GM12865 (cell line): ENCODE measurements around the gene COQ10B.
"Not testable (repeated sequence)": the region's sequence is repeated elsewhere in the genome, so short reads cannot be mapped to it uniquely, and the experiment has no call there.

Source experiments
- DNase-seq: peaks from one replicate; pipeline ENCODE4 v3.0.0; 2010; ENCODE audit warnings: low read depth
- H3K4me3 ChIP-seq: 2 replicates; pipeline ENCODE4 v1.5.1; 2011; ENCODE audit warnings: mild to moderate bottlenecking, low read depth, low read length, control low read depth
- TF ChIP-seq, protein P1 (sequence below): IDR thresholded peaks from 2 replicates; pipeline ENCODE4 v1.5.1; 2011; ENCODE audit warnings: low read length, control low read depth, low read depth, inconsistent platforms; ENCODE audit not compliant: insufficient read depth; ENCODE audit errors: missing control alignments

COQ10B gene

DNA sequence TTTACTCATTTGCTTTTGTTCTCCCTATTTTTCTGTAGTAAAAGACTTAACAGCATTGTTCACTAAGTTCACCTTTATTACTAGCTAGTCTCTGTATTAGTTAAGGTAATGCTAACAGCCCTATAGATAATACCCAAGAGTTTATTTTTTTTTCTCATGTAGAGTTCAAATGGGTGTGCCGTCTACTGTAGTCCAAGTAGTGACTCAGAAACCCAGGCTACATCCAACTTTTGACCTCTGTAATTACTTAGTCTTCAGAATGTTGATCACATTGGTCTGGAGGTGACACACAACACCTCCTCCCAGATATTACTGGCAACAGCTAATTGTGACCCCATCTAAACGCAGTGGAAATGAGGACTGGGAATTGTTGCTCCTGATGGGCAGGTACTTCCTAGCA, 7.7 kb downstream of the COQ10B start:
- no peak overlapping the region for H3K4me3 ChIP-seq
- TF ChIP-seq, protein P1, sequence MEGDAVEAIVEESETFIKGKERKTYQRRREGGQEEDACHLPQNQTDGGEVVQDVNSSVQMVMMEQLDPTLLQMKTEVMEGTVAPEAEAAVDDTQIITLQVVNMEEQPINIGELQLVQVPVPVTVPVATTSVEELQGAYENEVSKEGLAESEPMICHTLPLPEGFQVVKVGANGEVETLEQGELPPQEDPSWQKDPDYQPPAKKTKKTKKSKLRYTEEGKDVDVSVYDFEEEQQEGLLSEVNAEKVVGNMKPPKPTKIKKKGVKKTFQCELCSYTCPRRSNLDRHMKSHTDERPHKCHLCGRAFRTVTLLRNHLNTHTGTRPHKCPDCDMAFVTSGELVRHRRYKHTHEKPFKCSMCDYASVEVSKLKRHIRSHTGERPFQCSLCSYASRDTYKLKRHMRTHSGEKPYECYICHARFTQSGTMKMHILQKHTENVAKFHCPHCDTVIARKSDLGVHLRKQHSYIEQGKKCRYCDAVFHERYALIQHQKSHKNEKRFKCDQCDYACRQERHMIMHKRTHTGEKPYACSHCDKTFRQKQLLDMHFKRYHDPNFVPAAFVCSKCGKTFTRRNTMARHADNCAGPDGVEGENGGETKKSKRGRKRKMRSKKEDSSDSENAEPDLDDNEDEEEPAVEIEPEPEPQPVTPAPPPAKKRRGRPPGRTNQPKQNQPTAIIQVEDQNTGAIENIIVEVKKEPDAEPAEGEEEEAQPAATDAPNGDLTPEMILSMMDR: no peak
- no peak for DNase-seq

DNA sequence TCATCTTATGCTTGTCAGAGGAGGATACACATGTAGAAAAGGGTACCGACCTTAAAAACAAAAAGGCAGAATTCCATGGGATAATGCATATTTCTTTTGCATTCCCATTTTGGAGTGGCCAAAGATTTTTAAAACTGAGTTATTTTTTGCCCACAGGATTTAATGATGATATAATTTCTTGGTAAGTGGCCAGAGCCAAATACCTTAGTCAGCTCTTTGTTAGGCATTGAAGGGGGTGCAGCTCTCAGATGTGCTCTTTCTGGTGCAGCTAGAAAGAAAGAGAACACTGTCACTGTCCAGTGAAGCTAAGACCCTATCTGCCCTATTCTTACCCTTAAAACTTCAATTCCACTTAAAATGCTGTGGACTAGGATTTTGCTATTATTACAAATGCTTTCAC, 10.8 kb downstream of the COQ10B start:
- DNase-seq: no peak
- H3K4me3 ChIP-seq: no peak overlapping the region
- TF ChIP-seq, protein P1: no peak

DNA sequence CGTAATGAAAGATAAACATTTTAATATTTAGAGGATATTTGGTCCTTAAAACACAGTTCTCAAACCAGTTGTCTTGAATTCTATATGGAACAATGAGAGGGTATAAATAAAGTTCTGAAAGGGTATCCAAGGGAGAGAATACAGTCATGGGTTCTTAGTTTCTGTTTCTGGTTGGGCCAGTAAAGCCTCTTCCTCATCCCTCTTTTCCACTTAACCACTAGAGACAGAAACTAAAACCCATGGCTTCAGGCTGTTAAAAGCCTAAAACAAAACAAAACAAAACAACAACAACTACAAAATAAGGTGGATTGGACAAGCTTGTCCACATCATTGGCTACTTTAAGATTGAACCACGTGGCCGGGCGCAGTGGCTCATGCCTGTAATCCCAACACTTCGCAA, 18.8 kb downstream of the COQ10B start:
- no peak for DNase-seq
- H3K4me3 ChIP-seq: no peak overlapping the region
- TF ChIP-seq, protein P1: no peak

DNA sequence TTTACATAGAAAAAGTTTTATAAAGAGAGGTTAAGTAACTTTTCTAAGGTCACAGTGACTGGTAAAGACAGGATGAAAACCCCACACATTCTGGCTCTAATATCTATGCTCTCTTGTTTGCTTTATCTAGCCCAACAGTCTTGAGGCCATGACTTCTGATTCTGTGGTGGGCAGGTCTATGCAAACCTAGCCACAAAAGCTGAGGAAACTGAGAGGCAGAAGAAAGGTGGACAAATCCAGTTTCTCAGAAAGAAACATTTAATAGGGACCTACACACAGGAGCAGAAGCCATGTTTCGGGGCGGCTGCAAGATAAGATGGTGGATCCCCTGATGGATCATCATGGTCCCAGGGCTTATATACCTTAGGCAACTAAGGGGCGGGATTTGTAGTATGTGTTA, 24.4 kb downstream of the COQ10B start:
- no peak overlapping the region for H3K4me3 ChIP-seq
- TF ChIP-seq, protein P1: no peak

DNA sequence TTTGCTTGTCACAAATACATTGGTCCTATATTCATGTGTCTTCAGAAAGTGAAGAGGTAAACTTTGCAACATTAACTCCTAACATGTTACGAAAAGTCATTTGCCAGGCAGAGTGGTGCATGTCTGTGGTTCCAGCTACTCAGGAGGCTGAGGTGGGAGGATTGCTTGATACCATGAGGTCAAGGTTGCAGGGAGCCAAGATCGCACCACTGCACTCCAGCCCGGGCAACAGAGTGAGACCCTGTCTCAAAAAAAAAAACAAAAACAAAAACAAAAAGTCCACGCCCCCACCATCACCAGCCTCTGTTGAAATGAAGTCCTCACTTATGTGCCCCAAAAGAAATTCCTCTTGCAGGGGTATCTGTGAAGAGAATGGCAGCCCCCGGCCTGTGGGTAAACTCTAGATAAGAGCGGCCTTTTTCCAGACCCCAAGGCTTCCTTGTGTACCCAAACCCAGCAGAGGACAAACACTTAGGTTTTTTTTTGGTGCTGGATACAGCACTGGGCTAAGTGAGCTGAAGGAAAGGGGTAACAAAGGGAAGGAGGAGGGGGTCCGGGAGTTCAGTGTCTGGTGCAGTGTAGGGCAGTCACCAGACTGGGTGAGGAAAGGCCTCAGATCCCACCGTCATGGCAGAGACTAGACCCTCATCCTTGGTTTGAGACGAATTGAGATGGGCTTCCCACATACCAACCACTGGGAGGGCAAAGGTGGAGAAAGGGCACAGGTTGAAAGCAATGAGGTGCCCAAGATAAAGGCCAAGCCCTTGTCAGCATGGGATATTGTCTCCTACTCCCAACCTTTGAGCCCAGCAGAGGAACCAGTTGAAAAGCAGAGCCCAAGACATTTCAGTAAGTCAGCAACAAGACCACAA, 27.0 kb downstream of the COQ10B start:
- TF ChIP-seq, protein P1: no peak
- no peak overlapping the region for H3K4me3 ChIP-seq
- DNase-seq: no peak

More for the DNA sequence above, 24.4 kb downstream of the COQ10B start:
- DNase-seq: no peak

DNA sequence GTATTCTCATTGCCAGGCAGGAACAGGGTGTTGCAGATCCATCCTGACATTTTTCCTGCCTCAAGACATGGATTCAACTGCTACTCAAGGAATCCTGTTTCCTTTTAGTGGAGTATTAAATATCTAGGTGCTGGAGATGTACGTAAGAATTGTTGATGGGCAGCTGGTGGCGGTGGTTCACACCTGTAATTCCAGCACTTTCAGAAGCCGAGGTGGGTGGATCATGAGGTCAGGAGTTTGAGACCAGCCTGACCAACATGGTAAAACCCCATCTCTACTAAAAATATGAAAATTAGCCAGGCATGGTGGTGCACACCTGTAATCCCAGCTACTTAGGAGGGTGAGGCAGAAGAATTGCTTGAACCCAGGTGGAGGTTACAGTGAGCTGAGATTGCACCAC, 30.9 kb downstream of the COQ10B start:
- not testable (repeated sequence) for H3K4me3 ChIP-seq
- peak; percentile 25 for DNase-seq

DNA sequence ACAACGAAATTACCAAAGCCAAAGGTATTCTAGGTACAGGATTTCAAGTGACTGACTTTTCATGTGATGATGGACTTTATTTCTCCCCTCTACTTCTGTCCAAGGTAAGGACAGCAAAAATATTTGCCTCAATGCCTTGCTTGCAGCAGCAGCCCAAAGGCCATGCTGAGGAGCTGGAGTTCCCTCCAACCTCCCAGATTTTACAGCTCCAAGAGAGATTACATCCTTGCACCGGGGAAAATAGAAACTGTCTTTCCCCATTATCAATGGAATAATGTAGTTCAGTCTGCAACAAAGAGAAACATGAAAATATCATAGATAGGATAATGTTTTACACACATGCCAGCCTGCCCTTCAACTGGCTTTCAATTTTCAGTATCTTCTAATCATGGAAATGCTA, 32.8 kb downstream of the COQ10B start:
- H3K4me3 ChIP-seq: no peak overlapping the region
- DNase-seq: no peak
- TF ChIP-seq, protein P1: no peak
